GM23338 (cell line): Measurements from ENCODE around the gene CASKIN2. TPM values are rescaled to one million over a fixed set of nuclear protein-coding genes. Genes with fewer than 3 reads are reported as not detected.

ENCODE experiments used
- ATAC-seq: fragments of 200-7000 bp; cut with Tn5 transposase; 3 replicates; pipeline ENCODE4 v1.9.1; 2020
- DNase-seq: peaks from one replicate; pipeline ENCODE4 v3.0.0-alpha.2; 2015; ENCODE audit warnings: low spot score
- H2AFZ ChIP-seq: fragments of 200-600 bp; sonication (generic); 2 replicates; pipeline ENCODE4 v1.8.0; 2016; ENCODE audit warnings: antibody characterized with exemption, mild to moderate bottlenecking, moderate library complexity
- H3F3A ChIP-seq: fragments of 200-600 bp; sonication (generic); replicated peaks from 2 replicates; pipeline ENCODE4 v1.8.0; 2017; ENCODE audit warnings: antibody characterized with exemption, mixed run types, low read depth
- H3K27ac ChIP-seq: fragments of 200-600 bp; sonication (generic); 2 replicates; pipeline ENCODE4 v1.6.1; 2016; ENCODE audit warnings: low read depth
- H3K27me3 ChIP-seq: fragments of 200-600 bp; sonication (generic); 2 replicates; pipeline ENCODE4 v1.8.0; 2016; ENCODE audit warnings: mild to moderate bottlenecking, mixed run types, moderate library complexity; ENCODE audit not compliant: insufficient read depth
- H3K36me3 ChIP-seq: fragments of 200-600 bp; sonication (generic); 2 replicates; pipeline ENCODE4 v1.8.0; 2016; ENCODE audit warnings: mild to moderate bottlenecking; ENCODE audit not compliant: insufficient read depth
- H3K4me1 ChIP-seq: fragments of 200-600 bp; sonication (generic); 2 replicates; pipeline ENCODE4 v1.8.0; 2016; ENCODE audit warnings: mild to moderate bottlenecking, moderate library complexity; ENCODE audit not compliant: insufficient read depth
- H3K4me2 ChIP-seq: fragments of 200-600 bp; sonication (generic); 2 replicates; pipeline ENCODE4 v1.7.1; 2017; ENCODE audit warnings: mixed run types
- H3K4me3 ChIP-seq: fragments of 200-600 bp; sonication (generic); 2 replicates; pipeline ENCODE4 v1.6.1; 2016; ENCODE audit warnings: mixed run types
- H3K79me2 ChIP-seq: fragments of 200-600 bp; sonication (generic); replicated peaks from 2 replicates; pipeline ENCODE4 v1.8.0; 2017; ENCODE audit warnings: mild to moderate bottlenecking; ENCODE audit not compliant: insufficient read depth
- H3K9me2 ChIP-seq: fragments of 200-600 bp; sonication (generic); 2 replicates; pipeline ENCODE4 v1.8.0; 2017; ENCODE audit not compliant: insufficient read depth
- H4K20me1 ChIP-seq: fragments of 200-600 bp; sonication (generic); replicated peaks from 2 replicates; pipeline ENCODE4 v1.8.0; 2017; ENCODE audit warnings: mild to moderate bottlenecking; ENCODE audit not compliant: insufficient read depth
- H3K27ac Mint-ChIP-seq: 2 replicates; pipeline ENCODE4 v1.8.0; 2020; ENCODE audit warnings: inconsistent platforms, mild to moderate bottlenecking, moderate library complexity, mixed read lengths
- H3K27me3 Mint-ChIP-seq: 3 replicates; pipeline ENCODE4 v1.8.0; 2022; ENCODE audit warnings: low read depth, mild to moderate bottlenecking, moderate library complexity, mixed read lengths, inconsistent platforms; ENCODE audit not compliant: insufficient read depth, poor library complexity
- H3K36me3 Mint-ChIP-seq: 3 replicates; pipeline ENCODE4 v1.8.0; 2021; ENCODE audit warnings: low read depth, mild to moderate bottlenecking, inconsistent platforms, moderate library complexity, mixed read lengths
- H3K4me1 Mint-ChIP-seq: 3 replicates; pipeline ENCODE4 v1.8.0; 2020; ENCODE audit warnings: mild to moderate bottlenecking, inconsistent platforms, mixed read lengths
- H3K4me3 Mint-ChIP-seq: 3 replicates; pipeline ENCODE4 v1.8.0; 2021; ENCODE audit warnings: moderate library complexity, mild to moderate bottlenecking, inconsistent platforms, mixed read lengths
- H3K9me3 Mint-ChIP-seq: 3 replicates; pipeline ENCODE4 v1.8.0; 2020; ENCODE audit warnings: moderate library complexity, mild to moderate bottlenecking, inconsistent platforms, mixed read lengths
- CREB1 ChIP-seq: fragments of 250-450 bp; sonication (Bioruptor Pico); IDR thresholded peaks from 2 replicates; pipeline ENCODE4 v1.5.0; 2020; ENCODE audit warnings: low read depth, mild to moderate bottlenecking, moderate library complexity
- ETS1 ChIP-seq: IDR thresholded peaks from 2 replicates; pipeline ENCODE4 v1.6.1; 2016; ENCODE audit warnings: antibody characterized with exemption
- EZH2 ChIP-seq: fragments of 200-600 bp; sonication (generic); IDR thresholded peaks from one replicate; pipeline ENCODE4 v1.8.0; 2017; ENCODE audit warnings: antibody characterized with exemption, mild to moderate bottlenecking, low read depth; ENCODE audit not compliant: unreplicated experiment
- EZH2phosphoT487 ChIP-seq: fragments of 200-600 bp; sonication (generic); IDR thresholded peaks from one replicate; pipeline ENCODE4 v1.8.1; 2018; ENCODE audit warnings: antibody characterized with exemption; ENCODE audit not compliant: unreplicated experiment
- JUNB ChIP-seq: IDR thresholded peaks from one replicate; pipeline ENCODE4 v1.6.1; 2016; ENCODE audit warnings: antibody characterized with exemption; ENCODE audit not compliant: unreplicated experiment
- NANOG ChIP-seq: IDR thresholded peaks from 2 replicates; pipeline ENCODE4 v1.6.1; 2016; ENCODE audit warnings: antibody characterized with exemption, borderline replicate concordance
- POLR2AphosphoS5 ChIP-seq: IDR thresholded peaks from 2 replicates; pipeline ENCODE4 v1.6.1; 2016; ENCODE audit warnings: antibody characterized with exemption, low read depth
- STAT1 ChIP-seq: IDR thresholded peaks from one replicate; pipeline ENCODE4 v1.6.1; 2016; ENCODE audit warnings: antibody characterized with exemption; ENCODE audit not compliant: unreplicated experiment
- ZNF114 ChIP-seq: fragments of 250-450 bp; sonication (Bioruptor Pico); IDR thresholded peaks from 2 replicates; pipeline ENCODE4 v1.5.0; 2020; ENCODE audit warnings: mild to moderate bottlenecking, moderate library complexity
- ZNF331 ChIP-seq: fragments of 250-450 bp; sonication (Bioruptor Pico); IDR thresholded peaks from 2 replicates; pipeline ENCODE4 v1.5.0; 2020; ENCODE audit warnings: low read depth, mild to moderate bottlenecking, moderate library complexity
- polyA plus RNA-seq: library from polyadenylated mRNA; unstranded; fragments of >200 nt; fragmentation: Nextera tagmentation; extraction: Ambion mirVana; gene quantifications from 2 replicates; pipeline ENCODE4 v1.2.1, GENCODE V29; 2016
- total RNA-seq: library from RNA; depleted of rRNA; stranded (reverse); fragments of >200 nt; shearing (Covaris generic); gene quantifications from 2 replicates; pipeline ENCODE4 v1.2.3, GENCODE V29; 2014
- TF ChIP-seq, protein P1 (sequence below): fragments of 250-450 bp; sonication (Bioruptor Pico); IDR thresholded peaks from 2 replicates; pipeline ENCODE4 v1.5.0; 2020; ENCODE audit warnings: mild to moderate bottlenecking, moderate library complexity
- TF ChIP-seq, protein P2 (sequence below), 2 experiments: fragments of 200-600 bp in 1 of 2; sonication (generic) in 1 of 2; conservative IDR thresholded peaks; 2 replicates each; pipeline versions ENCODE4 v1.5.1 to v1.6.1; 2016 to 2017; ENCODE audit warnings: antibody characterized with exemption in 2 of 2, low read depth in 2 of 2, mild to moderate bottlenecking in 2 of 2, moderate library complexity in 1 of 2
- TF ChIP-seq, protein P3 (sequence below): IDR thresholded peaks from one replicate; pipeline ENCODE4 v1.6.1; 2018; ENCODE audit warnings: antibody characterized with exemption; ENCODE audit not compliant: unreplicated experiment

Gene CASKIN2
- total and polyA plus RNA-seq, 2 experiments from 2014 or later = 4.9 to 21.5 TPM

- TF ChIP-seq ZNF114 (CRISPR knock-in tag) (no peak), EZH2 (no peak), POLR2AphosphoS5 (no peak), ETS1 (no peak), JUNB (no peak), NANOG (no peak), ZNF331 (no peak), STAT1 (no peak), CREB1 (CRISPR knock-in tag) (no peak), EZH2phosphoT487 (no peak)
- TF ChIP-seq, protein P1, sequence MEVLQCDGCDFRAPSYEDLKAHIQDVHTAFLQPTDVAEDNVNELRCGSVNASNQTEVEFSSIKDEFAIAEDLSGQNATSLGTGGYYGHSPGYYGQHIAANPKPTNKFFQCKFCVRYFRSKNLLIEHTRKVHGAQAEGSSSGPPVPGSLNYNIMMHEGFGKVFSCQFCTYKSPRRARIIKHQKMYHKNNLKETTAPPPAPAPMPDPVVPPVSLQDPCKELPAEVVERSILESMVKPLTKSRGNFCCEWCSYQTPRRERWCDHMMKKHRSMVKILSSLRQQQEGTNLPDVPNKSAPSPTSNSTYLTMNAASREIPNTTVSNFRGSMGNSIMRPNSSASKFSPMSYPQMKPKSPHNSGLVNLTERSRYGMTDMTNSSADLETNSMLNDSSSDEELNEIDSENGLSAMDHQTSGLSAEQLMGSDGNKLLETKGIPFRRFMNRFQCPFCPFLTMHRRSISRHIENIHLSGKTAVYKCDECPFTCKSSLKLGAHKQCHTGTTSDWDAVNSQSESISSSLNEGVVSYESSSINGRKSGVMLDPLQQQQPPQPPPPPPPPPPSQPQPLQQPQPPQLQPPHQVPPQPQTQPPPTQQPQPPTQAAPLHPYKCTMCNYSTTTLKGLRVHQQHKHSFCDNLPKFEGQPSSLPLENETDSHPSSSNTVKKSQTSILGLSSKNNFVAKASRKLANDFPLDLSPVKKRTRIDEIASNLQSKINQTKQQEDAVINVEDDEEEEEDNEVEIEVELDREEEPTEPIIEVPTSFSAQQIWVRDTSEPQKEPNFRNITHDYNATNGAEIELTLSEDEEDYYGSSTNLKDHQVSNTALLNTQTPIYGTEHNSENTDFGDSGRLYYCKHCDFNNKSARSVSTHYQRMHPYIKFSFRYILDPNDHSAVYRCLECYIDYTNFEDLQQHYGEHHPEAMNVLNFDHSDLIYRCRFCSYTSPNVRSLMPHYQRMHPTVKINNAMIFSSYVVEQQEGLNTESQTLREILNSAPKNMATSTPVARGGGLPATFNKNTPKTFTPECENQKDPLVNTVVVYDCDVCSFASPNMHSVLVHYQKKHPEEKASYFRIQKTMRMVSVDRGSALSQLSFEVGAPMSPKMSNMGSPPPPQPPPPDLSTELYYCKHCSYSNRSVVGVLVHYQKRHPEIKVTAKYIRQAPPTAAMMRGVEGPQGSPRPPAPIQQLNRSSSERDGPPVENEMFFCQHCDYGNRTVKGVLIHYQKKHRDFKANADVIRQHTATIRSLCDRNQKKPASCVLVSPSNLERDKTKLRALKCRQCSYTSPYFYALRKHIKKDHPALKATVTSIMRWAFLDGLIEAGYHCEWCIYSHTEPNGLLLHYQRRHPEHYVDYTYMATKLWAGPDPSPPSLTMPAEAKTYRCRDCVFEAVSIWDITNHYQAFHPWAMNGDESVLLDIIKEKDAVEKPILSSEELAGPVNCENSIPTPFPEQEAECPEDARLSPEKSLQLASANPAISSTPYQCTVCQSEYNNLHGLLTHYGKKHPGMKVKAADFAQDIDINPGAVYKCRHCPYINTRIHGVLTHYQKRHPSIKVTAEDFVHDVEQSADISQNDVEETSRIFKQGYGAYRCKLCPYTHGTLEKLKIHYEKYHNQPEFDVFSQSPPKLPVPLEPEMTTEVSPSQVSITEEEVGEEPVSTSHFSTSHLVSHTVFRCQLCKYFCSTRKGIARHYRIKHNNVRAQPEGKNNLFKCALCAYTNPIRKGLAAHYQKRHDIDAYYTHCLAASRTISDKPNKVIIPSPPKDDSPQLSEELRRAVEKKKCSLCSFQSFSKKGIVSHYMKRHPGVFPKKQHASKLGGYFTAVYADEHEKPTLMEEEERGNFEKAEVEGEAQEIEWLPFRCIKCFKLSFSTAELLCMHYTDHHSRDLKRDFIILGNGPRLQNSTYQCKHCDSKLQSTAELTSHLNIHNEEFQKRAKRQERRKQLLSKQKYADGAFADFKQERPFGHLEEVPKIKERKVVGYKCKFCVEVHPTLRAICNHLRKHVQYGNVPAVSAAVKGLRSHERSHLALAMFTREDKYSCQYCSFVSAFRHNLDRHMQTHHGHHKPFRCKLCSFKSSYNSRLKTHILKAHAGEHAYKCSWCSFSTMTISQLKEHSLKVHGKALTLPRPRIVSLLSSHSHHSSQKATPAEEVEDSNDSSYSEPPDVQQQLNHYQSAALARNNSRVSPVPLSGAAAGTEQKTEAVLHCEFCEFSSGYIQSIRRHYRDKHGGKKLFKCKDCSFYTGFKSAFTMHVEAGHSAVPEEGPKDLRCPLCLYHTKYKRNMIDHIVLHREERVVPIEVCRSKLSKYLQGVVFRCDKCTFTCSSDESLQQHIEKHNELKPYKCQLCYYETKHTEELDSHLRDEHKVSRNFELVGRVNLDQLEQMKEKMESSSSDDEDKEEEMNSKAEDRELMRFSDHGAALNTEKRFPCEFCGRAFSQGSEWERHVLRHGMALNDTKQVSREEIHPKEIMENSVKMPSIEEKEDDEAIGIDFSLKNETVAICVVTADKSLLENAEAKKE = no peak
- TF ChIP-seq, protein P2, sequence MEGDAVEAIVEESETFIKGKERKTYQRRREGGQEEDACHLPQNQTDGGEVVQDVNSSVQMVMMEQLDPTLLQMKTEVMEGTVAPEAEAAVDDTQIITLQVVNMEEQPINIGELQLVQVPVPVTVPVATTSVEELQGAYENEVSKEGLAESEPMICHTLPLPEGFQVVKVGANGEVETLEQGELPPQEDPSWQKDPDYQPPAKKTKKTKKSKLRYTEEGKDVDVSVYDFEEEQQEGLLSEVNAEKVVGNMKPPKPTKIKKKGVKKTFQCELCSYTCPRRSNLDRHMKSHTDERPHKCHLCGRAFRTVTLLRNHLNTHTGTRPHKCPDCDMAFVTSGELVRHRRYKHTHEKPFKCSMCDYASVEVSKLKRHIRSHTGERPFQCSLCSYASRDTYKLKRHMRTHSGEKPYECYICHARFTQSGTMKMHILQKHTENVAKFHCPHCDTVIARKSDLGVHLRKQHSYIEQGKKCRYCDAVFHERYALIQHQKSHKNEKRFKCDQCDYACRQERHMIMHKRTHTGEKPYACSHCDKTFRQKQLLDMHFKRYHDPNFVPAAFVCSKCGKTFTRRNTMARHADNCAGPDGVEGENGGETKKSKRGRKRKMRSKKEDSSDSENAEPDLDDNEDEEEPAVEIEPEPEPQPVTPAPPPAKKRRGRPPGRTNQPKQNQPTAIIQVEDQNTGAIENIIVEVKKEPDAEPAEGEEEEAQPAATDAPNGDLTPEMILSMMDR (conservative IDR thresholded peaks at IDR 0.05; ENCODE audit: low read depth in 2 of 2) = no peak
- TF ChIP-seq, protein P3, sequence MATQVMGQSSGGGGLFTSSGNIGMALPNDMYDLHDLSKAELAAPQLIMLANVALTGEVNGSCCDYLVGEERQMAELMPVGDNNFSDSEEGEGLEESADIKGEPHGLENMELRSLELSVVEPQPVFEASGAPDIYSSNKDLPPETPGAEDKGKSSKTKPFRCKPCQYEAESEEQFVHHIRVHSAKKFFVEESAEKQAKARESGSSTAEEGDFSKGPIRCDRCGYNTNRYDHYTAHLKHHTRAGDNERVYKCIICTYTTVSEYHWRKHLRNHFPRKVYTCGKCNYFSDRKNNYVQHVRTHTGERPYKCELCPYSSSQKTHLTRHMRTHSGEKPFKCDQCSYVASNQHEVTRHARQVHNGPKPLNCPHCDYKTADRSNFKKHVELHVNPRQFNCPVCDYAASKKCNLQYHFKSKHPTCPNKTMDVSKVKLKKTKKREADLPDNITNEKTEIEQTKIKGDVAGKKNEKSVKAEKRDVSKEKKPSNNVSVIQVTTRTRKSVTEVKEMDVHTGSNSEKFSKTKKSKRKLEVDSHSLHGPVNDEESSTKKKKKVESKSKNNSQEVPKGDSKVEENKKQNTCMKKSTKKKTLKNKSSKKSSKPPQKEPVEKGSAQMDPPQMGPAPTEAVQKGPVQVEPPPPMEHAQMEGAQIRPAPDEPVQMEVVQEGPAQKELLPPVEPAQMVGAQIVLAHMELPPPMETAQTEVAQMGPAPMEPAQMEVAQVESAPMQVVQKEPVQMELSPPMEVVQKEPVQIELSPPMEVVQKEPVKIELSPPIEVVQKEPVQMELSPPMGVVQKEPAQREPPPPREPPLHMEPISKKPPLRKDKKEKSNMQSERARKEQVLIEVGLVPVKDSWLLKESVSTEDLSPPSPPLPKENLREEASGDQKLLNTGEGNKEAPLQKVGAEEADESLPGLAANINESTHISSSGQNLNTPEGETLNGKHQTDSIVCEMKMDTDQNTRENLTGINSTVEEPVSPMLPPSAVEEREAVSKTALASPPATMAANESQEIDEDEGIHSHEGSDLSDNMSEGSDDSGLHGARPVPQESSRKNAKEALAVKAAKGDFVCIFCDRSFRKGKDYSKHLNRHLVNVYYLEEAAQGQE = no peak
- Histone ChIP-seq H3K4me3 (no peak overlapping the region), H3K79me2 (no peaks in the 10 kb centered on the region), H3K27ac (no peak overlapping the region), H3K36me3 (no peaks in the 10 kb centered on the region), H3K9me2 (no peaks in the 10 kb centered on the region), H2AFZ (no peak overlapping the region), H3K4me2 (no peak overlapping the region), H3F3A (no peaks in the 10 kb centered on the region), H3K27me3 (no peaks in the 10 kb centered on the region), H4K20me1 (no peaks in the 10 kb centered on the region), H3K4me1 (no peaks in the 10 kb centered on the region)
- ATAC-seq = no peak
- no peak for DNase-seq
- H3K27ac Mint-ChIP-seq = no peak overlapping the region
- peaks cover 5% of the 10 kb centered on the region for H3K27me3 Mint-ChIP-seq
- no peak overlapping the region for H3K4me3 Mint-ChIP-seq
- no peaks in the 10 kb centered on the region; the same call in 1 of the 3 replicates for H3K4me1 Mint-ChIP-seq
- H3K36me3 Mint-ChIP-seq = peaks cover 17% of the 10 kb centered on the region; the same call in 2 of the 3 replicates
- no peaks in the 10 kb centered on the region for H3K9me3 Mint-ChIP-seq
These were observed 12.5 kb downstream of the CASKIN2 start for GRCh38 chr17:75502721-75503329.
